ENCODE results near the gene CDHR2.
A peak's percentile ranks its signal among the peaks of the same experiment; 100 is the strongest.

Gene CDHR2

GRCh38 chr5:176574297-176574591 lies 25.1 kb downstream of the CDHR2 start:
- DNase-seq (ENCODE audit: low read depth) = no peak
- in situ Hi-C loops (cut with HindIII; ENCODE audit: low sequenced_read_pairs) = no loop called here

GRCh38 chr5:176575066-176575465 lies 25.9 kb downstream of the CDHR2 start:
- no peak for DNase-seq (ENCODE audit: low read depth)
- no peak overlapping the region for H3K4me3 ChIP-seq (ENCODE audit: low read depth, low read length)
- TF ChIP-seq CTCF (IDR thresholded peaks at IDR 0.05; ENCODE audit: low read depth, low read length, missing control alignments) = no peak
- in situ Hi-C loops (cut with HindIII; ENCODE audit: low sequenced_read_pairs) = no loop called here

More at GRCh38 chr5:176574297-176574591, 25.1 kb downstream of the CDHR2 start:
- H3K4me3 ChIP-seq (ENCODE audit: low read depth, low read length) = no peak overlapping the region
- no peak for TF ChIP-seq CTCF (IDR thresholded peaks at IDR 0.05; ENCODE audit: low read depth, low read length, missing control alignments)

- no peak for TF ChIP-seq CTCF (IDR thresholded peaks at IDR 0.05; ENCODE audit: low read depth, low read length, missing control alignments)
- no peak overlapping the region for H3K4me3 ChIP-seq (ENCODE audit: low read depth, low read length)
- in situ Hi-C loops (cut with HindIII; ENCODE audit: low sequenced_read_pairs) = no loop called here
- DNase-seq (ENCODE audit: low read depth) = no peak
Observed at GRCh38 chr5:176575488-176576422, 26.6 kb downstream of the CDHR2 start.

GRCh38 chr5:176577312-176578176 lies 28.4 kb downstream of the CDHR2 start:
- in situ Hi-C loops (cut with HindIII; ENCODE audit: low sequenced_read_pairs) = no loop called here
- DNase-seq (ENCODE audit: low read depth) = no peak
- no peak for TF ChIP-seq CTCF (IDR thresholded peaks at IDR 0.05; ENCODE audit: low read depth, low read length, missing control alignments)
- no peak overlapping the region for H3K4me3 ChIP-seq (ENCODE audit: low read depth, low read length)

GRCh38 chr5:176578391-176578808 lies 29.3 kb downstream of the CDHR2 start:
- peak; percentile 55 for TF ChIP-seq CTCF (IDR thresholded peaks at IDR 0.05; ENCODE audit: low read depth, low read length, missing control alignments)
- DNase-seq (ENCODE audit: low read depth) = no peak
- in situ Hi-C loops (cut with HindIII; ENCODE audit: low sequenced_read_pairs) = no loop called here
- H3K4me3 ChIP-seq (ENCODE audit: low read depth, low read length) = no peak overlapping the region

GRCh38 chr5:176579323-176579722 lies 30.2 kb downstream of the CDHR2 start:
- no peak overlapping the region for H3K4me3 ChIP-seq (ENCODE audit: low read depth, low read length)
- no peak for DNase-seq (ENCODE audit: low read depth)
- in situ Hi-C loops (cut with HindIII; ENCODE audit: low sequenced_read_pairs) = no loop called here
- TF ChIP-seq CTCF (IDR thresholded peaks at IDR 0.05; ENCODE audit: low read depth, low read length, missing control alignments) = no peak
